Retinal pigment epithelial cell (primary cell): ENCODE data around the gene BLTP3A.
"Not testable (repeated sequence)": the region's sequence is repeated elsewhere in the genome, so short reads cannot be mapped to it uniquely, and the experiment has no call there.

Source experiments
- DNase-seq: peaks from one replicate; pipeline ENCODE4 v3.0.0-alpha.2; 2010; ENCODE audit warnings: low read depth
- H3K4me3 ChIP-seq: 2 replicates; pipeline ENCODE4 v1.5.1; 2011; ENCODE audit warnings: mild to moderate bottlenecking, low read length, control low read depth, moderate library complexity
- CTCF ChIP-seq: conservative IDR thresholded peaks from 2 replicates; pipeline ENCODE4 v1.5.1; 2011; ENCODE audit warnings: low read depth, low read length, control low read depth, inconsistent platforms

The BLTP3A gene

GRCh38 chr6:34795836-34796425, 4.0 kb downstream of the BLTP3A start:
- no peak for TF ChIP-seq CTCF
- no peak for DNase-seq
- no peak overlapping the region for H3K4me3 ChIP-seq

GRCh38 chr6:34798057-34798456, 6.2 kb downstream of the BLTP3A start:
- no peak for DNase-seq
- no peak for TF ChIP-seq CTCF
- no peak overlapping the region for H3K4me3 ChIP-seq

GRCh38 chr6:34799547-34799946, 7.7 kb downstream of the BLTP3A start:
- H3K4me3 ChIP-seq = no peak overlapping the region
- TF ChIP-seq CTCF = no peak

GRCh38 chr6:34804543-34804942, 12.7 kb downstream of the BLTP3A start:
- DNase-seq = no peak
- no peak overlapping the region for H3K4me3 ChIP-seq
- no peak for TF ChIP-seq CTCF

More at GRCh38 chr6:34799547-34799946, 7.7 kb downstream of the BLTP3A start:
- DNase-seq = no peak

DNA sequence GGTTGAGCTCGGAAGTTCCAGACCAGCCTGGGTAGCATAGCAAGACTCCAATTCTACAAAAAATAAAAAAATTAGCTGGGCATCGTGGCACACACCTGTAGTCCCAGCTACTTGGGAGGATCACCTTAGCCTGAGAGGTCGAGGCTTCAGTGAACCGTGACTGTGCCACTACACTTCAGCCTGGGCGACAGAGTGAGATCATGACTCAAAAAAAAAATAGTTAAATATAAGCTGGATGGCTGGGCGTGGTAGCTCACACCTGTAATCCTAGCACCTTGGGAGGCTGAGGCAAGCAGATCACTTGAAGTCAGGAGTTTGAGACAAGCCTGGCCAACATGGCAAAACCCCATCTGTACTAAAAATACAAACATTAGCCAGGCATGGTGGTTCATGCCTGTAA, 13.2 kb downstream of the BLTP3A start:
- H3K4me3 ChIP-seq, DNase-seq: not testable (repeated sequence)

DNA sequence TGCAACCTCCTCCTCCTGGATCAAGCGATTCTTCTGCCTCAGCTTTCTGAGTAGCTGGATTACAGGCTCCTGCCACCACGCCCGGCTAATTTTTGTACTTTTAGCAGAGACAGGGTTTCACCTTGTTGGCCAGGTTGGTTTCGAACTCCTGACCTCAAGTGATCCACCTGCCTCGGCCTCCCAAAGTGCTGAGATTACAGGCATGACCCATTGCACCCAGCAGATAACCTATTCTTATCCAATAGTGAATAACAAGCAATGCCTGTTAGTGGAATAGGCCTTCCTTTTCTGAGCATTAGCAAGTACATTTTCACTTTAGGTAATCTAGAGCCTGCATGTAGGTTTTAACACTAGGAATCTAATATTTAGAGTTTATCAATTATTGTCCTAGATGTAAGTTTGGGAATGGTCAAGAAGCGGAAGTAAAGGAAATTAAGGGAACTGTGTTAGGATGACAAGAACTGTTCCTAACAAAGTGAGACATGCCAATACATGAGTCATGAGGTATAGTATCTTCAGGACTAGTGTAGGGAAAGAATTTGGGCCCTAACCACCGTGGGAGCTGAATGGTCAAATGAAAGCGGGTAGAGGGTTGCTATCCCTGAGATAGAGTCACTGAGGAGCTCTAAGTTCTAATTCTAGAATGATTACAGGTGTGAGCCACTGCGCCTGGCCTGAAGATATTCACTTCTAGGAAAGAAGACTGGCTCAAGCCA, 15.0 kb downstream of the BLTP3A start:
- DNase-seq = no peak
- H3K4me3 ChIP-seq = no peak overlapping the region
- no peak for TF ChIP-seq CTCF

DNA sequence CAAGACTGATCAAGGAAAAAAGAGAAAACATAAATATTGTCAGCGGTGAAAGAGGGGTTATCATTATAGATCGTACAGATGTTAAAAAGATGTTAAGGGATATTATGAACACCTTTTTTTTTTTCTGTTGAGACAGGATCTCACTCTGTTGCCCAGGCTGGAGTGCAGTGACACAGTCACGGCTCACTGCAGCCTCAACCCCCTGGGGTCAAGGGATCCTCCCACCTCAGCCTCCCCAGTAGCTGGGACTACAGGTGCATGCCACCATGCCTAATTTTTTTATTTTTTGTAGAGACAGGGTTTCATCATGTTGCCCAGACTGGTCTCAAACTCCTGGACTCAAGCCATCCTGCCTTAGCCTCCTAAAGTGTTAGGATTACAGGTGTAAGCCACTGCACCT, 16.6 kb downstream of the BLTP3A start:
- DNase-seq = not testable (repeated sequence)

DNA sequence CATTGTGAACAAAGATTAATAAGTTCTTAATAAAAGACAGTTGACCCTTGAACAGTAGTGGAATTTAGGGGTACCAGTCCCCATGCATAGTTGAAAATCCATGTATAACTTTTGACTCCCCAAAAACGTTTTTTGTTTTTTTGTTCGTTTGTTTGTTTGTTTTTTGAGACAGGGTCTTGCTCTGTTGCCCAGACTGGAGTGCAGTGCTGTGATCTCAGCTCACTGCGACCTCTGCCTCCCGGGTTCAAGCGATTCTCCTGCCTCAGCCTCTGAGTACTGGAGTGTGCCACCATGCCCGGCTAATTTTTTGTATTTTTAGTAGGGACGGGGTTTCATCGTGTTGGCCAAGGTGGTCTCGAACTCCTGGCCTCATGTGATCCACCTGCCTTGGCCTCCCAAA, 17.5 kb downstream of the BLTP3A start:
- H3K4me3 ChIP-seq, DNase-seq: not testable (repeated sequence)

More for the DNA sequence above, 16.6 kb downstream of the BLTP3A start:
- H3K4me3 ChIP-seq = not testable (repeated sequence)
